Measurements from ENCODE around the gene C22orf42.
"Not testable (repeated sequence)": the region's sequence is repeated elsewhere in the genome, so short reads cannot be mapped to it uniquely, and the experiment has no call there.

C22orf42 gene

GRCh38 chr22:32135958-32136357 is 23.1 kb downstream of the C22orf42 start:
- not testable (repeated sequence) for DNase-seq (ENCODE audit: low spot score)

DNA sequence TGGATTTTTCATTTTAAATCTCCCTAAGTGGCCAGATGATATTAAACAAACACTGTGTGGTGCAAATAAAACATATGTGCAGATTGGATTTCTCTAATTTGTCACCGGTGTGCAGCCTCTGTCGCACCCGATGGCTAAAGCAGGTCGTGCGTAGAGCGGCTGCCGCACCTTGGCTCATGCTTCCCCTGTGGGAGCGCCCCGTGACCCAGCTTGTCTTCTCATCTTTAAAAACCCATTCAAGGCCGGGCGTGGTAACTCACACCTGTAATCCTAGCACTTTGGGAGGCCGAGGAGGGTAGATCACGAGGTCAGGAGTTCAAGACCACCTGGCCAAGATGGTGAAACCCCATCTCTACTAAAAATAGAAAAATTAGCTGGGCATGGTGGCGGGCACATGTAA is 24.3 kb downstream of the C22orf42 start:
- not testable (repeated sequence) for DNase-seq (ENCODE audit: low spot score)

DNA sequence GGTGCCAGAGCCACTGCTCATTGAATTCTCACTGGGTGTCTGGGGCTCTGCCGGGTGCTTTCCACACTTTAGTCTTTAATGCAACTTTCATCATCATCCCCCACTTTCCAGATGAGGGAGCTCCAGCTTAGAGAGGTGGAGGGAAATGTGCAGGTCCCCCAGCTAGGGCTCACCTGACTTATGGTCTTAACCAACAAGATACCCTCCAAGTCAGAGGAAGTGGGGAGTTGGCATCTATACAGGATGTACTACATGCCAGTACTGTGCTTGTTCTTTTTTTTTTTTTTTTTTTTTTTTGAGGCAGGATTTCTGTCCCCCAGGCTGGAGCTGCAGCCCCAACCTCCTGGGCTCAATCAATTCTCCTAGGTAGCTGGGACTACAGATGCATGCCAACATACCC is 26.3 kb downstream of the C22orf42 start:
- DNase-seq (ENCODE audit: low spot score), result no peak

- DNase-seq (ENCODE audit: low spot score), result no peak
Measured at GRCh38 chr22:32132126-32132525, 27.0 kb downstream of the C22orf42 start.

DNA sequence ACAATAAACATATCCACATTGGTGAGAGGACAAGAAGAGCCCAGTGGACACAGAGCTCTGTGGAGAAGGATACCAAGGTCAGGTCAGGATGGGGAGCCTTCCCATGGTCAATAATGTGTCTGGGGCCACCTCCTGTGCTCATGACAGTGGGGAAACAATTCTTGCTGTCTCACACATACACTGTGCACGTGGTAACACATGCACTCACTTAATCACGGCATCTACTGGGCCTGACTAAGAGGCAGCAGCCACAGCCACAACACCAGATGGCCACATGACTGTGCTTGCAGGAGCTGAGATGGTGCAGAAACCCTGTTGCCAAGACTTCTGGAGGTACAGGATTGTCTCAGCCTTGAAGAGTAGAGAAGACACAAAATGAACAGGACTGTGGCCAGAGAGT is 28.6 kb downstream of the C22orf42 start:
- DNase-seq (ENCODE audit: low spot score), result no peak

DNA sequence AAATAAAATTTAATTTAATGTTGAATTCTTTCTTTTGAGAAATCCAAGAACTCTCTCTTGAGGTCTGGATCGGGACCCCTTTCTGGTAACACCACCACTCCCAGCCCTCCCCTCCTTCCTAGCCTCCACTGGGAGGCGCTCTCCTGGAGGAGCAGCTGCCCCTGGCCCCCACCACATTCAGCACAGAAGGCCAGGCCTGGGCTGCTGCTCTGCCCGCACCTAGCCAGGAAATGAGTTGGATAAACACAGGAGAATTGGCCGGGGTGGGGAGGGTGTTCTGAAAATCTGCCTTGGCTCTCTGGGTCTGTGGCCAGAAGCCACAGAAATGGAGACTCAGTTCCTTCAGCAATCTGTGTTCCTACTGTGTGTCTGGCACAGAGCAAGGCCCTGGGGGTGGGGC is 31.2 kb downstream of the C22orf42 start:
- DNase-seq (ENCODE audit: low spot score), result no peak

- no peak for DNase-seq (ENCODE audit: low spot score)
Measured at GRCh38 chr22:32123657-32124056, 35.4 kb downstream of the C22orf42 start.

DNA sequence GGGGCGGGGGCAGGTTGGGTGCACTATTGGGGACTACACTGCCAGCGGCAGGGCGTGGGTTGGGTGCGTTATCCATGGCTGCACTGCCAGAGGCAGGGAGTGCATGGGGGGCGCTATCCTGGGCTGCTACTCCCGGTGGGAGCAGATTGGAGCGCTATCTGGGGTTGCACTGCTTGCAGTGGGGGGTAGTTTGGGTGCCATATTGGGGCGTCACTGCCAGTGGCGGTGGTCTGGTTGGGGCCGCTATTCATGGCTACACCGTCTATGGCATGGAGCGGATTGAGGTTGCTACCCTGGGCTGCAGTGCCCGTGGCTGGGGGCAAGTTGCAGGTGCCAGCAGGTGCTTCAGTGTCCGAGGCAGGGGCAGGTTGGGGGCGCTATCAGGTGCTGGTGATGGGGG is 36.2 kb downstream of the C22orf42 start:
- DNase-seq (ENCODE audit: low spot score), result no peak

GRCh38 chr22:32120603-32121002 is 38.5 kb downstream of the C22orf42 start:
- DNase-seq (ENCODE audit: low spot score), result no peak

DNA sequence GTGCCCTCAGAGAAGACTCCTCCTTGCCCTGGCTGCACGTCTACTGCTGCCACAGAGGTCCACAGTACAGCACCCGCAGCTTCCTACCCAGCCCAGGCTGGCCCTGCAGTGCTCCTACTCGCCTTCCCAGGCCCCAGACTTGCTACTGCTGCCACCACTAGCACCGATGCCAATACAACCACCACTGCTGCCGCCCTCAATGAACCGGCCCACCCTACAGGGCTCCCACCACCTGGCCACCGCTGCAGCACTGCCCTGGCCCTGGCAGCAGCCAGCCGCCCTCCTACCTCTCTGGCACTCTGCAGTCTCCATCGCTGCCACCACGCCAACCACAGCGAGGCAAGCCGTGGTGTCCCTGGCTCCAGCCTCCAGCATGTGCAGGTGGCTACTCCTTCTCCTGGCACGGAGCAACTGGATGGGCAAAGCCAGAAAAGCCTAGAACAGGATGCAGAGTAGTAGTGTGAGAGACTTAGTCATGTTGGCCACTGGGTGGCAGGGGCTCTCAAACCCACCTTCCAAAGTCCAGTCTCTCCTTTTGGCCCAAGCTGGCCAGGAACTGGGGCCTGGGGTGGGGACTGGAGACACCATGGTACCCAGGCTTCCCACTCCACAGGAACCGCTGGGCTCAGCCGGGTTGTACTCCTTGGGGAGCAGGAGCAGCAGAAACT is 39.4 kb downstream of the C22orf42 start:
- no peak for DNase-seq (ENCODE audit: low spot score)

- DNase-seq (ENCODE audit: low spot score), result no peak
Measured at GRCh38 chr22:32112380-32112779, 46.7 kb downstream of the C22orf42 start.

- peak; percentile 24 for DNase-seq (ENCODE audit: low spot score)
Measured at GRCh38 chr22:32106930-32107329, 52.2 kb downstream of the C22orf42 start.

DNA sequence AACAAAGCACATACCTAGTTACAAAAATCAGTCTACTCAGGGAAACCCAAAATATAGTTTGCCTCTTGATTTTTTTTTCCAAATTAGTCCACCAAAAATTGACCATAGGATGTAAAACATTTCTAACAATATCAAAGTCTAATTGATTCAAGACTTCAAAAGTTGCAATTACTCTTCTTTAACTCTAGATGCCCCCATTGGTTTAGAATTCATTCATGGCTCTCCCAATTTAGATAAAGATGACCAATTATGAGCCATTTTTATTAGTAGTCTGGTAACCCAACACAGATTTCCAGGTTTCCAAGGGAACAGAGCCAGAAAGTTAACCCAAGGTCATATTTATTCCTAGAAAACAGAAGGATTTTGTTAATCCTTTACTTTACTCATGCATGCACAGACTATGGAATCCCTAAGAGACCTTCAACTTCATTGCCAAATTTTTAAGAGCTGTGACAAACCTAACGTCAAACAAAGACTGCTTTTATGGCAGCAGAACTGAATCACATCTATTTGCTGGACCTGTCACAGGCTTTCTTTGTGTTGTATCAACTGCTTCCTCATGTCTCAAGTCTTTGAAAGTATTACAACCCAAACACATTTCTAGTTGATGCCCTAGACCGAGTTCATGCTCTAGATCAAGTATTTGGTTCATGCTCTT is 55.3 kb downstream of the C22orf42 start:
- DNase-seq (ENCODE audit: low spot score), result no peak

GRCh38 chr22:32100711-32101110 is 58.4 kb downstream of the C22orf42 start:
- no peak for DNase-seq (ENCODE audit: low spot score)
